GM12878 (cell line): ENCODE measurements around the gene DMPK. TPM values are rescaled to one million over a fixed set of nuclear protein-coding genes. Genes with fewer than 3 reads are reported as not detected.

Source experiments
- ATAC-seq: fragments of 200-7000 bp; cut with Tn5 transposase; 3 replicates; pipeline ENCODE4 v1.9.1; 2020; ENCODE audit warnings: mild to moderate bottlenecking, moderate library complexity
- BruUV-seq: library from RNA; stranded (reverse); fragments of 400-500 nt; replicated peaks from 2 replicates; lab custom pipeline; 2021; lab: Mats Ljungman, UMichigan
- CTCF ChIA-PET: fragments of 300-600 bp; sonication (Branson Sonifier 250); formaldehyde crosslinking; extraction: SDS; loops from one replicate; lab custom pipeline; 2021; ENCODE audit warnings: inconsistent platforms; lab: Yijun Ruan, JAX
- POLR2A ChIA-PET: fragments of 350-600 bp; formaldehyde crosslinking; extraction: SDS; loops from one replicate; lab custom pipeline; 2021; ENCODE audit warnings: inconsistent platforms; lab: Charles Lee
- RAD21 ChIA-PET: fragments of 300-600 bp; sonication (Branson Sonifier 250); formaldehyde crosslinking; loops from one replicate; lab custom pipeline; 2023; ENCODE audit warnings: antibody characterized with exemption; ENCODE audit not compliant: unreplicated experiment; lab: Charles Lee
- SMC1A ChIA-PET: fragments of 300-600 bp; sonication (Branson Sonifier 250); formaldehyde crosslinking; loops from one replicate; lab custom pipeline; 2023; ENCODE audit not compliant: unreplicated experiment, uncharacterized antibody; lab: Charles Lee
- DNase-seq: peaks from one replicate; pipeline ENCODE4 v3.0.0-alpha.2; 2011; ENCODE audit warnings: low read depth, low spot score
- FAIRE-seq: peaks from 3 replicates; lab custom pipeline; 2011; peaks lifted over from hg19 to GRCh38; lab: Jason Lieb, UNC
- H2AFZ ChIP-seq: 2 replicates; pipeline ENCODE4 v1.6.0; 2011; ENCODE audit warnings: low read depth, low read length, control low read depth; ENCODE audit not compliant: control insufficient read depth
- H3K27ac ChIP-seq: 2 replicates; pipeline ENCODE4 v1.5.1; 2011; ENCODE audit warnings: control low read depth; ENCODE audit not compliant: control insufficient read depth, insufficient read depth
- H3K27me3 ChIP-seq, 2 experiments: replicated peaks in 1 of 2; 2 replicates each; pipeline versions ENCODE4 v1.6.0 to v1.6.1; 2011; ENCODE audit warnings: low read length in 1 of 2; ENCODE audit not compliant: control insufficient read depth in 2 of 2, insufficient read depth in 2 of 2
- H3K36me3 ChIP-seq, 2 experiments: 2 replicates each; pipeline ENCODE4 v1.5.1; 2011; ENCODE audit warnings: low read length in 1 of 2; ENCODE audit not compliant: control insufficient read depth in 2 of 2, insufficient read depth in 2 of 2
- H3K4me1 ChIP-seq: 2 replicates; pipeline ENCODE4 v1.6.1; 2011; ENCODE audit warnings: mild to moderate bottlenecking, low read length, moderate library complexity, mixed read lengths; ENCODE audit not compliant: control insufficient read depth, insufficient read depth
- H3K4me2 ChIP-seq: 2 replicates; pipeline ENCODE4 v1.6.0; 2011; ENCODE audit warnings: control low read depth; ENCODE audit not compliant: control insufficient read depth, insufficient read depth
- H3K4me3 ChIP-seq: fragments of 200-600 bp; sonication (generic); 2 replicates; pipeline ENCODE4 v1.5.1; 2016
- H3K79me2 ChIP-seq: 2 replicates; pipeline ENCODE4 v1.6.0; 2011; ENCODE audit warnings: low read length; ENCODE audit not compliant: control insufficient read depth, insufficient read depth
- H3K9ac ChIP-seq: 2 replicates; pipeline ENCODE4 v1.8.0; 2011; ENCODE audit warnings: low read length, control low read depth, mixed read lengths; ENCODE audit not compliant: control insufficient read depth, insufficient read depth
- H3K9me3 ChIP-seq: replicated peaks from 3 replicates; pipeline ENCODE4 v1.5.1; 2011; ENCODE audit warnings: mild to moderate bottlenecking, low read length; ENCODE audit not compliant: control insufficient read depth, insufficient read depth
- H4K20me1 ChIP-seq: 2 replicates; pipeline ENCODE4 v1.6.0; 2011; ENCODE audit not compliant: control insufficient read depth, insufficient read depth
- E4F1 ChIP-seq: fragments of 450-650 bp; IDR thresholded peaks from 2 replicates; pipeline ENCODE4 v1.6.1; 2018; ENCODE audit warnings: borderline replicate concordance, mild to moderate bottlenecking; ENCODE audit not compliant: partially characterized antibody
- HDGF ChIP-seq: fragments of 450-650 bp; IDR thresholded peaks from 2 replicates; pipeline ENCODE4 v1.6.1; 2016; ENCODE audit warnings: antibody characterized with exemption
- IKZF1 ChIP-seq: fragments of 450-650 bp; conservative IDR thresholded peaks from 2 replicates; pipeline ENCODE4 v1.6.1; 2017; ENCODE audit warnings: antibody characterized with exemption, mild to moderate bottlenecking
- KAT2A ChIP-seq: conservative IDR thresholded peaks from 2 replicates; pipeline ENCODE4 v1.6.1; 2011; ENCODE audit warnings: low read depth, low read length; ENCODE audit not compliant: control insufficient read depth
- PAX8 ChIP-seq: fragments of 450-650 bp; IDR thresholded peaks from 2 replicates; pipeline ENCODE4 v1.6.1; 2017; ENCODE audit warnings: mild to moderate bottlenecking, moderate library complexity
- SUZ12 ChIP-seq: fragments of 200-600 bp; sonication (generic); IDR thresholded peaks from one replicate; pipeline ENCODE4 v1.6.1; 2018; ENCODE audit warnings: antibody characterized with exemption, mild to moderate bottlenecking; ENCODE audit not compliant: unreplicated experiment
- ZBTB33 ChIP-seq: fragments of 450-650 bp; IDR thresholded peaks from 2 replicates; pipeline ENCODE4 v1.6.1; 2017; ENCODE audit warnings: mild to moderate bottlenecking
- ZNF207 ChIP-seq: fragments of 450-650 bp; IDR thresholded peaks from 2 replicates; pipeline ENCODE4 v1.6.1; 2014; ENCODE audit warnings: antibody characterized with exemption, mild to moderate bottlenecking, borderline replicate concordance
- ZNF592 ChIP-seq: fragments of 450-650 bp; IDR thresholded peaks from 2 replicates; pipeline ENCODE4 v1.6.1; 2017; ENCODE audit warnings: mild to moderate bottlenecking, moderate library complexity
- ZZZ3 ChIP-seq: IDR thresholded peaks from 2 replicates; pipeline ENCODE4 v1.6.1; 2011; ENCODE audit warnings: low read depth; ENCODE audit not compliant: control insufficient read depth, insufficient read length
- WGBS: methylation state at CpG from one replicate; pipeline ENCODE4 v1.1.6; 2016; ENCODE audit warnings: low lambda C conversion rate; ENCODE audit not compliant: insufficient replicate concordance, insufficient coverage; ENCODE audit errors: missing lambda C conversion rate; 5-methylcytosine and 5-hydroxymethylcytosine counted together
- in situ Hi-C: fragments of 300-500 bp; cut with MboI; formaldehyde crosslinking; loops from 9 replicates; pipeline ENCODE4 v1.14.3; 2018; ENCODE audit warnings: mixed read lengths
- intact Hi-C: fragments of 100-400 bp; cut with micrococcal nuclease; formaldehyde crosslinking; loops from one replicate; pipeline ENCODE4 v1.14.2; 2022; ENCODE audit not compliant: unreplicated experiment
- polyA plus RNA-seq, 11 experiments: library from polyadenylated mRNA; depleted of rRNA in 4 of 11; unstranded in 6 of 11; stranded (reverse) in 5 of 11; fragments of >200 nt; fragmentation: Nextera tagmentation in 4 of 11; fragmentation: Illumina TruSeq in 1 of 11; extraction: Ambion mirVana in 4 of 11; extraction: Trizol in 1 of 11; gene quantifications; 1 replicate in 1 of 11; 2 replicates in 10 of 11; pipeline versions ENCODE4 v1.2.1 to v1.2.3, GENCODE V29; 2011 to 2016; ENCODE audit warnings: inconsistent platforms in 2 of 11, missing spikeins in 2 of 11, low read depth in 1 of 11
- total RNA-seq, 4 experiments: library from RNA; depleted of rRNA in 3 of 4; stranded (reverse); fragments of >200 nt in 3 of 4; fragmentation: Illumina TruSeq in 1 of 4; extraction: Trizol in 1 of 4; gene quantifications; 2 replicates each; pipeline versions ENCODE4 v1.2.1 to v1.2.3, GENCODE V29; 2013 to 2021
- TF ChIP-seq, protein P1 (sequence below): IDR thresholded peaks from 2 replicates; pipeline ENCODE4 v1.6.1; 2011; ENCODE audit warnings: borderline replicate concordance, low read depth, mild to moderate bottlenecking, moderate library complexity, mixed read lengths, low read length; ENCODE audit not compliant: insufficient read depth; ENCODE audit errors: extremely low read length

Gene DMPK
- total and polyA plus RNA-seq, 10 of the 15 experiments (the other 5 are each of a cell fraction or from before 2014, with no cell fraction given) = 0.60 to 33.6 (median 5.2) TPM

DNA sequence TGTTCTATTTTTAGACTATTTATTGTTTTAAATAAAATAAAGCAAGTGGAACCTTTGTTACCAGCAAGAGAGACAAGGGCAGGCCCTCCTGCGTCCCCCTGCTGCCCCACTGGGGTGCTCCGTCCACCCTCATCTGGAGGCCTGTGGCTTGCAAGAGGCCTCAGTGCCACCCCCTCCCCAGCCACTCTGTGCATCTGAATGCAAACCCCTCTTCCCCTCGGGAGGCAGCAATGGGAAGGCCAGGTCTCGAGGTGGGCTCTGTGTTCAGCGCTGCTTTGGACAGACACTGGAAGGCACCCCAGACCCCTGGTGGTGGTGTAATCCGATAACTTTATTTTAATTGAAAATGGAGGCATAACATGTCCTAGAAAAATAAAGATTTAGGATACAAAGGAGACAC, 17.8 kb downstream of the DMPK start (continued):
- TF ChIP-seq, protein P1, sequence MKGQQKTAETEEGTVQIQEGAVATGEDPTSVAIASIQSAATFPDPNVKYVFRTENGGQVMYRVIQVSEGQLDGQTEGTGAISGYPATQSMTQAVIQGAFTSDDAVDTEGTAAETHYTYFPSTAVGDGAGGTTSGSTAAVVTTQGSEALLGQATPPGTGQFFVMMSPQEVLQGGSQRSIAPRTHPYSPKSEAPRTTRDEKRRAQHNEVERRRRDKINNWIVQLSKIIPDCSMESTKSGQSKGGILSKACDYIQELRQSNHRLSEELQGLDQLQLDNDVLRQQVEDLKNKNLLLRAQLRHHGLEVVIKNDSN = no peak
- TF ChIP-seq PAX8 (no peak), HDGF (no peak), E4F1 (no peak), ZNF207 (no peak)

- ChIA-PET CTCF (no interaction called here), RAD21 (no interaction called here), POLR2A (no interaction called here), SMC1A (no interaction called here)
- WGBS = 56% methylated on average over 27 of the region's 27 CpGs
- H3K27ac ChIP-seq = no peak overlapping the region
- H3K4me1 ChIP-seq = no peaks in the 10 kb centered on the region
- intact Hi-C loops = no loop called here
- ATAC-seq (no peak), DNase-seq (no peak), FAIRE-seq (no peak)
- H3K9ac ChIP-seq = no peak overlapping the region
- no peak overlapping the region for H3K4me3 ChIP-seq
- in situ Hi-C loops = no loop called here
- no peaks in the 10 kb centered on the region for H4K20me1 ChIP-seq
- H3K79me2 ChIP-seq = no peaks in the 10 kb centered on the region
- no peaks in the 10 kb centered on the region for H3K27me3 ChIP-seq
- TF ChIP-seq ZBTB33 (no peak), SUZ12 (no peak), ZNF592 (no peak), ZZZ3 (no peak), KAT2A (no peak), IKZF1 (no peak)
- H2AFZ ChIP-seq = no peak overlapping the region
- no peaks in the 10 kb centered on the region for H3K36me3 ChIP-seq
- BruUV-seq = no TSS peak
- no peaks in the 10 kb centered on the region for H3K9me3 ChIP-seq
- H3K4me2 ChIP-seq = no peak overlapping the region
Observed at GRCh38 chr19:45763691-45764294, 18.5 kb downstream of the DMPK start.
